HK-2 (cell line): ENCODE results near the gene ANKS4B.
"Not testable (repeated sequence)": the region's sequence is repeated elsewhere in the genome, so short reads cannot be mapped to it uniquely, and the experiment has no call there.

ENCODE experiments used
- DNase-seq: peaks from one replicate; pipeline ENCODE4 v3.0.0-alpha.2; 2018; ENCODE audit not compliant: unreplicated experiment

ANKS4B gene

DNA sequence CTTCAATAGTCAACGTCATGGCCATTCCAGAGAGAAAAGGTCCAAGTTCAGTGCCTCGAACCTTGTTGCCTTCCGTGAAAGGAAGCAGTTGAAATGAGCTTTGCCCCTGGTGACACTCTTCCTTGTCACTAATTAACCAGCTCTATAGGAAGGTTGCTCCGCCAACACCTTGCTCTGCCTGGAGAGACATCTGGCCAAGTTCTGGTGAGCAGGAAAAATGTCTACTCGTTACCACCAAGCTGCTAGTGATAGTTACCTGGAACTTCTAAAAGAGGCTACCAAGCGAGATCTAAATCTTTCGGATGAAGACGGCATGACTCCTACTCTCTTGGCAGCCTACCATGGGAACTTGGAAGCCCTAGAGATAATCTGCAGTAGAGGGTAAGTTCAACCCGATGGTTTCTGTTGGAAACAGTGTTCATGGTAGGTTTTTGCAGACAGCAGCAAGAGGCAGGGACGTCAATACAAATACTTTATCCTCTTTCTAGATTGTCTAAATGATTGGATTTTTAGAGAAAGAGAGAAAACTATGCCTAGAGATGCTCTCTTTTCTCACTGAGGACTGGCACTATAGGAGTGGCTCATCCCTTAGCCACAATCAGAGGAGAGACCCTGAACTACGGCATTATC is at the start of gene ANKS4B:
Gene ANKS4B, plus strand, starts transcription at position 179 of the 630 bp plus-strand sequence. Its CDS starts 39 bp downstream, at position 218.
- no peak for DNase-seq

DNA sequence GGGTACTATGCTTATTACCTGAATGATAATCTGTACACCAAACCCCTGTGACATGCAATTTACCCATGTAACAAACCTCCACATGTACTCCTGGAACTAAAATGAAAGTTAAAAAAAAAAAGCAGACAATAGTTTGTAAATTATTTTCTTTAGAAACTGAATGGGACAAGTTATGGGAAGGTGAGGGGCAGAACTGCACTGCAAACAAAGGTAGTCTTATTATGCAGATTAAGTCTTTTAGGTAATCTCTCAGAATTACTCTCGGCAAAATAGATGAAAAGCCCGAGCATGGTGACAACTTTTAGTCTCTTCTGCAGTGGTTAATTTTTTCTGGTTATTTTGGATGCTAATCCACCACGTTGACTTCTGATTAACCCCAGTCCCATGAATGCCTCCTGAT is 49.5 kb upstream of the ANKS4B start:
- DNase-seq, result no peak

DNA sequence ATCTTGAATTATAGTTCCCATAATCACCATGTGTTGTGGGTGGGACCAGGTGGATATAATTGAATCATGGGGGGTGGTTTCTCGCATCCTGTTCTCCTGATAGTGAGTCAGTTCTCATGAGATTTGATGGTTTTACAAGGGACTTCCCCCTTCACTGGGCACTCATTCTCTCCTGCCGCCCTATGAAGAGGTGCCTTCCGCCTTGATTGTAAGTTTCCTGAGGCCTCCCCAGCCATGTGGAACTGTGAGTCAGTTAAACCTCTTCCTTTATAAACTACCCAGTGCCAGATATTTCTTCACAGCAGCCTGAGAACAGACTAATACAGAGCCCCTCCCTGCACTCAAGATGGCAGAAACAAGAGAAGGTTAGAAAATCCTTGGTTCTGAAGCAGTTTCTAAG is 48.7 kb upstream of the ANKS4B start:
- peak; percentile 37 for DNase-seq

DNA sequence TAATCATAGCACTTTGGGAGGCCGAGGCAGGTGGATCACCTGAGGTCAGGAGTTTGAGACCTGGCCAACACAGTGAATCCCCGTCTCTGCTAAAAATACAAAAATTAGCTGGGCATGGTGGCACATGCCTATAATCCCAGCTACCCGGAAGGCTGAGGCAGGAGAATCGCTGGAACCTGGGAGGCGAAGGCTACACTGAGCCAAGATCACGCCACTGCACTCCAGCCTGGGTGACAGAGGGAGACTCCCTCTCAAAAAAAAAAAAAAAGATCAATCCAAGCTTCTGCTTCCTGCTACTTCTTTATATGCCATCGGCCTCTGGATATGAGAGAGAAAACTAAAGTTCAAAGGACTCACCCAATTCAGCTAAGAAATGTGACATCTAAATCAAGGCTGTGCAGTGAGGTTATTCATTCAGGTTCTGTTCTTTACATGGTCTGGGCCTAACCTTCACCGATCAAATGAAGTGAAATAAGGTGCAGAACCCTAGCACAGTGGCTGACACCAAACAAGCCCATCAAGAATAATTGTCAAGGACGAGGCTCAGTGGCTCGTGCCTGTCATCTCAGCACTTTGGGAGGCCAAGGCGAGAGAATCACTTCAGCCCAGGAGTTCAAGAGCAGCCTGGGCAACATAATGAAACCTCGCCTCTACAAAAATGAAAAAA is 47.7 kb upstream of the ANKS4B start:
- no peak for DNase-seq

GRCh38 chr16:21186326-21186691 is 47.2 kb upstream of the ANKS4B start:
- DNase-seq, result no peak

- DNase-seq, result no peak
Measured at GRCh38 chr16:21189311-21189710, 44.2 kb upstream of the ANKS4B start.

DNA sequence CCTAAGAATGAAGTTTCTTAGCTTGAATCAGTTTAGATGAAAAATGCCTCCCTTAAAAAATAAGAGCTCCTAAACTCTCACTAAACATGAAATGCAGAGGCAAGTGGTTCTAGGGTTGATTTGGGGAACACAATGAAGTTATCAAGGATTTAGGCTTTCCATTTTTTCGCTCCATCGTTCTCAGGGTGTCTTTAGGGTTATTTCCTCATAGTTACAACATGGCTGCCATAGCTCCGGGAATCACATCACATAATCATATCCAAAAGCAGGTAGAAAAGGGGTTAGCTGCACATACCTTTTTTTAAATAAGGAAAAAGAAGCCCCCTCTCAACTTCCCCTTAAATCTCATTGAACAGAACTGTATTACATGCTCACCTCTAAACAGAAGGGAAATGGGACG is 43.5 kb upstream of the ANKS4B start:
- no peak for DNase-seq

- DNase-seq, result no peak
Measured at GRCh38 chr16:21190599-21190998, 42.9 kb upstream of the ANKS4B start.

DNA sequence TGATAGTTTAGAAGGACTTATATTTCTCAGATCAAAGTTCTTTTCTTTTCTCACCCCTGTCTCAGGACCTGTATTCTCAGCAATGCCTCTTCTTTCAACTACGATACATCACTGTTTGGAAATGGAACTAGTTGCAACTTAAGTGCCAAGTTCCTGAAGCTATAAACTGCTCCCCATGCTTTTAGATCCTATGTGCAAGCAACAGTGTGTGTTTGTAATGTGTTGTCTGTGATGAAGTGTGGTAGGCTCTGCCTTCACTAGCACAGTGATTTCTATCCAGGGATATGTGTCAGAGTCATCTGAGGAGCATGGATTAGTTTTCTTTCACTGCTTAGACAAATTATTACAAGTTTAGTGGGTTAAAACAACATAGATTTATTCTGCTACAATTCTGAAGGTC is 40.5 kb upstream of the ANKS4B start:
- DNase-seq, result no peak

DNA sequence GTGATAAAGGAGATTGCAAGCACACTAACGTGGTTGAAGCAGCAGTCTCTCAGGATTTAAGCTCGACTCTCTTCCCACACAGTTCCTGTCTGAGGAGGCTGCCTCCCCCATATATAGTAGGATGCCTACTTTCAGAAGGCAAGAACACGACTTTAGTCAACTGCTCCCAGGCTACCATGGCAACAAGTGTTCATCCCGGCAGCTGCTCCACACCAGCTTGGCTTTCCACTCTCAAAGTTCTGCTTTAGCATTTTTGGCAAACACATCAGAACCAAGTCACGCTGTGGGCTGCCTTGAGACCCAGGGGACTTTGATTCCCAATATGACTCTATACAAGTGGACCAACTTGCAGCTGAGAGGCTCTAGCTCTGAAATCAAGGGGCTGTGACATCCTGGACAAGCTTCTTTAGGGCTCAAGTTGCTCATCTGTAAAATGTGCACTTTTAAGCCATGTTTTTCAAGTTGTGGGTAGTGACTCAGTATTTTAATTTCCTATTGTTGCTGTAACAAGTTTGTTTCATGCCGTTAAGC is 38.7 kb upstream of the ANKS4B start:
- no peak for DNase-seq

GRCh38 chr16:21195330-21195729 is 38.2 kb upstream of the ANKS4B start:
- not testable (repeated sequence) for DNase-seq

- no peak for DNase-seq
Measured at GRCh38 chr16:21197112-21197511, 36.4 kb upstream of the ANKS4B start.

- no peak for DNase-seq
Measured at GRCh38 chr16:21197621-21198020, 35.9 kb upstream of the ANKS4B start.

DNA sequence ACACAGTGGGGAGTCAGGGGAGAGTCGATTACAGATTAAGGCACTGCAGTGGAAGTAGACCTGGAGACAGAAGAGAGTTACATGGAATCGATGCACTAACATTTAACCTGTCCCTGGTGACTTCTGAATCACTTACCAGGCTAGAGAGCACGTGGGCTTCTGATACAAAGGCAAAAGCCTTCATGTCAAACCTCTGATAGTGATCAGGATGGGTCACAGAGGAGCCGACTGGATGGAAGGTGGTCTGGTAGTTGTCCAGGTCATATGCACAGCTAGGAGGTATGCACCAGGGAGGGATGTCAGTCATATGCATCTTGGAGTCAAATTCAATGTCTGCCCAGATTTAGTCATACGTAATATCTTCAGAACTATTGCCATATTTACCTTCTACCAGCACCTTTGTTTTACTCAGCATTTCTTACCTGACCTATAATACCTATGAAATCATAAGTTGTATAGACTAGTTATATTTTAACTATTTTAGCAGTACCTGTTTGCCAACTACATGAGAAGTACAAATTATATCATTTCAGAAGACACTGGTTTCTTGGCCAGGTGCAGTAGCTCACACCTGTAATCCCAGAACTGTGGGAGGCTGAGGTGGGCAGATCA is 33.8 kb upstream of the ANKS4B start:
- no peak for DNase-seq

GRCh38 chr16:21203155-21203797 is 30.2 kb upstream of the ANKS4B start:
- DNase-seq, result no peak

DNA sequence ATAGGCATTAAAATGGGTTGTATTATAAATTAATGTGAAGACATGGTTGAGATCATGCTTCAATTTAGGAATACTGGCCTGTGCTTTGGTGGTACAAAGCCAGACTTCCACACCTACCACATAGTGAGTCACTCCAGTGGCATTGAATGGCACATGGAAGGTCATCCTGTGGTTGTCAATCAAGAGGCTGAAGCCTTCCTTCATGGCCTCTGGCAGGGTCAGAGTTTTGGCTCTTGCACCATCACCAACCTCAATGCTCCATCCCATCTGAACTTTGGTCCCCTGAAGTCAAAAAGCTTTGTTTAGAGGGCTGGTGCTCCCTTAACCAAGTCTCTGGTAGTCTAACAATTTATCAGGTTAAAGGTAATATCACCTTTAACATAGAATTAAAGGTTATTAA is 28.2 kb upstream of the ANKS4B start:
- DNase-seq, result no peak

- no peak for DNase-seq
Measured at GRCh38 chr16:21206550-21206949, 26.9 kb upstream of the ANKS4B start.

DNA sequence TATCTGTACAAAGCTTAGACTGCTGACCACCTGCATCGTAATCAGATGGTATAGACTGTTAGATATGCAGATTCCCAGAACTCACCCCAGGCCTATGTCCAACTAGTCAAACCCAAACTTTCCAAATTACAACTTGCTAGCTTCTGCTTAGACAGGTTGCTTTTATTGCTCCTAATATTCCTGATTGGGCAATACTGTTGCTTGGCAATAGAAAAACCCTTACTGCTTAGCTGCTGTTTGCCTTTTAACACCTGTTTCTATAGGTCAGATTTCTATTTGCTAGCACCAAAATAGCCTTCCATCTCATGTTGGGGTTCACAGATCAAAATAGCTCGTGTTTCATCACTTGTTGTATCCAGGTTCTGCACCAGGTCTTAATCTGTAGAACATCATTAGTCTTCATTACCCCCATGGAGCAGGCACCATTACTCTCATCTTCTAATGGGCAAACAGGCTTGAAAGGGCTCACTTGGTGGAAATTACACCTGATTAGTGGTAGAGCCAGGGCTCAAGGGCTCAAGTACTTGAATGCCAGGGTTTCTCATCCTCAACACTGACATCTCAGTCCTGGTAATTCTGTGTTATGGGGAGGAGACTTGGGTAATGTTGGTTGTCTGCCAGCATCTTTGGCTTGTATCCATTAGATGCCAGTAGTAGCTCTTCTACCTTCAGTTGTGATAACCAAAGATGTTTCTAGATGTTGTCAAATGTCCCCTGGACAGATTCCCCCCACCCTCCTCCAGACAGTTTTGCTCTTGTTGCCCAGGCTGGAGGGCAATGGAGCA is 24.9 kb upstream of the ANKS4B start:
- no peak for DNase-seq

- DNase-seq, result no peak
Measured at GRCh38 chr16:21211486-21211885, 22.0 kb upstream of the ANKS4B start, which contains the start of gene ZP2. ZP2 (minus strand) TSS chr16:21211574; CDS start chr16:21211547, 27 bp downstream.

DNA sequence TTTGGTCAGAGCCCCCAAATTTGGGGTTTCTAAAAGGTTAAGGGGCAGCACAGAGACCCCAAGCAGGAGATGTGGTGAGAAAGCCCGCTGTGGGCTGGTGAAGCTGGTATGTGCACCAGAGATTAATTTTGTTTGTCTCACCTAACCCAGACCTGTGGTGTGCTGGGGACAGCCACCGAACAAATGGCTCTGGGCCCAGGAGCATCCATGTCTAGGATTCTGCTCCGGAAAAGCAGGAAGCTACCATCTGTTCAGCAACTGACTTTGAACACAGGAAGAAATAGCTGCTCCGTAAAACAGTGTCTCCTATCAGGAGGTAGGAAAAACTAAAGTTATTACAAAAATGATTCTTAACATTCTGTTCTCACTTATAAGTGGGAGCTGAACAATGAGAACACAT is 19.4 kb upstream of the ANKS4B start:
- no peak for DNase-seq

DNA sequence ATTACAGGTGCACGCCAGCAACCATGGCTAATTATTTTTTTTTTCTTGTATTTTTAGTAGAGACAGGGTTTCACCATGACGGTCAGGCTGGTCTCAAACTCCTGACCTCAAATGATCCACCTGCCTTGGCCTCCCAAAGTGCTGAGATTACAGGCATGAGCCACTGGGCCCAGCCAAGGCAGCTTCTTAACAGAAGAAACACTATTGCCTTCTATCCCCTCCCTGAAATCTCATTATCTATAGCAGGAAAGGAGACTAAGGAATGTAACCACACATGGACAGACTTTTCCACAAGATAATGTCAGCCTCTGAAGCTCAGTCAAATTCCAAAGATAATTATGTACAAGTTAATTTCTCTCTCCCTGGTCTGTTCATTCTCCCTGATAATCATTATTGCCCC is 16.4 kb upstream of the ANKS4B start:
- DNase-seq, result no peak

DNA sequence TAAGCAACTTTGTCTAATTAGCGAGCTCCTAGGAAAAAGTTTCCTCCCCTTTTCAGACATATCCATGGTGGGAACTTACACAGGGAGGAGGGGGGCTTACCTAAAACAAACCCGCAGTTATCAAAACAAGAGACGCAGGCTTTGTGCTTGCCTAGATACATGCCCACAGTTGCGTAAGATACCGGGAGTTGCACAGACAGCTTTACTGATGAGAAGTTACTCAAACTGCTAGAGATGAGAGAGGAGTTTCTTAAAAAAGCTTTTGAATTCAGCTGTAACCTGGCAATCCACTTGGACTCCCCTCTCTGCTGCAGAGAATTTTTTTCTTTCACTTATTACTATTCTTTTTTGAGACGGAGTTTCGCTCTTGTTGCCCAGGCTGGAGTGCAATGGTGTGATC is 15.3 kb upstream of the ANKS4B start:
- no peak for DNase-seq
